T-cell (primary cell): ENCODE results near the gene PTGDR2. TPM values are rescaled to one million over a fixed set of nuclear protein-coding genes. Genes with fewer than 3 reads are reported as not detected.
"Not testable (repeated sequence)": the region's sequence is repeated elsewhere in the genome, so short reads cannot be mapped to it uniquely, and the experiment has no call there.

ENCODE experiments used
- ATAC-seq, 4 experiments: fragments of 200-7000 bp in 3 of 4; fragments of 150-1000 bp in 1 of 4; cut with Tn5 transposase; replicated peaks in 1 of 4; 1 replicate in 3 of 4; 2 replicates in 1 of 4; pipeline ENCODE4 v1.10.0; 2021; ENCODE audit warnings: moderate library complexity in 3 of 4, mild to moderate bottlenecking in 2 of 4, moderate number of reproducible peaks in 1 of 4
- CTCF ChIA-PET, 2 donors: fragments of 300-600 bp; sonication (Branson Sonifier 250); formaldehyde crosslinking; loops; one replicate each; lab custom pipeline; 2022; ENCODE audit warnings: antibody characterized with exemption in 2 of 2; lab: Charles Lee
- POLR2A ChIA-PET, 2 donors: fragments of 300-600 bp; sonication (Branson Sonifier 250); formaldehyde crosslinking; loops; one replicate each; lab custom pipeline; 2022; ENCODE audit warnings: antibody characterized with exemption in 2 of 2; lab: Charles Lee
- DNase-seq, 35 experiments: peaks; one replicate each; pipeline versions ENCODE4 v3.0.0 to v3.0.0-alpha.2; 2013 to 2023
- H3K27ac ChIP-seq: one replicate; pipeline ENCODE4 v1.5.1; 2013; ENCODE audit warnings: low read length
- H3K27me3 ChIP-seq, 2 experiments: replicated peaks in 1 of 2; 1 replicate in 1 of 2; 2 replicates in 1 of 2; pipeline versions ENCODE4 v1.6.1 to v1.7.0; 2013; ENCODE audit warnings: low read length in 1 of 2, mixed read lengths in 1 of 2; ENCODE audit not compliant: control insufficient read depth in 2 of 2, insufficient read depth in 2 of 2; ENCODE audit errors: extremely low read depth in 1 of 2
- H3K36me3 ChIP-seq, 2 donors: 1 replicate in 1 of 2; 2 replicates in 1 of 2; pipeline versions ENCODE4 v1.6.1 to v1.7.0; 2013; ENCODE audit warnings: low read length in 1 of 2; ENCODE audit not compliant: control insufficient read depth in 2 of 2, insufficient read depth in 1 of 2; ENCODE audit errors: extremely low read depth in 1 of 2
- H3K4me1 ChIP-seq, 2 experiments: 1 replicate in 1 of 2; 2 replicates in 1 of 2; pipeline versions ENCODE4 v1.6.1 to v1.7.0; 2013; ENCODE audit warnings: low read length in 2 of 2, mixed read lengths in 1 of 2; ENCODE audit not compliant: insufficient read depth in 2 of 2, control insufficient read depth in 1 of 2; ENCODE audit errors: extremely low read depth in 1 of 2
- H3K4me3 ChIP-seq, 2 donors: 1 replicate in 1 of 2; 2 replicates in 1 of 2; pipeline versions ENCODE4 v1.5.1 to v1.7.0; 2013; ENCODE audit warnings: mild to moderate bottlenecking in 2 of 2, low read length in 1 of 2, moderate library complexity in 1 of 2; ENCODE audit not compliant: control insufficient read depth in 1 of 2; ENCODE audit errors: extremely low read depth in 1 of 2
- H3K9me3 ChIP-seq: 2 replicates; pipeline ENCODE4 v1.7.0; 2013
- H3K27ac Mint-ChIP-seq, 2 donors: one replicate each; pipeline ENCODE4 v1.8.0; 2020 to 2021; ENCODE audit warnings: mild to moderate bottlenecking in 2 of 2, mixed read lengths in 2 of 2
- H3K27me3 Mint-ChIP-seq, 2 donors: one replicate each; pipeline ENCODE4 v1.8.0; 2021 to 2022; ENCODE audit warnings: mixed read lengths in 2 of 2
- H3K36me3 Mint-ChIP-seq: one replicate; pipeline ENCODE4 v1.8.0; 2021; ENCODE audit warnings: mixed read lengths
- H3K4me1 Mint-ChIP-seq, 3 donors: one replicate each; pipeline ENCODE4 v1.8.0; 2020 to 2022; ENCODE audit warnings: mixed read lengths in 3 of 3, mild to moderate bottlenecking in 1 of 3
- H3K4me3 Mint-ChIP-seq, 3 donors: one replicate each; pipeline ENCODE4 v1.8.0; 2020 to 2022; ENCODE audit warnings: mild to moderate bottlenecking in 3 of 3, mixed read lengths in 3 of 3, moderate library complexity in 3 of 3
- H3K9me3 Mint-ChIP-seq, 3 donors: one replicate each; pipeline ENCODE4 v1.8.0; 2020 to 2022; ENCODE audit warnings: mixed read lengths in 3 of 3
- WGBS: methylation state at CpG from one replicate; pipeline ENCODE4 v1.1.5; 2013; ENCODE audit warnings: missing lambda C conversion rate; ENCODE audit not compliant: insufficient coverage; 5-methylcytosine and 5-hydroxymethylcytosine counted together
- total RNA-seq, 35 experiments: library from RNA in 6 of 35; stranded (reverse) in 6 of 35; fragments of 120-200 nt in 1 of 35; gene quantifications; one replicate each; pipeline versions ENCODE4 v1.2.1 to v1.2.4 and lab custom pipeline; 2013 to 2026

The PTGDR2 gene
- total RNA-seq, 5 donors from 2014 or later (not counting 1 experiment from before 2014, with no cell fraction given), result 1.6 to 23.1 (median 2.7) TPM

GRCh38 chr11:60830478-60831142, 25.1 kb downstream of the PTGDR2 start:
- peaks cover 0 to 19% of the 10 kb centered on the region in 2 experiments for H3K27me3 ChIP-seq
- DNase-seq, result peak in 4 of 35 experiments; percentile 7 to 23 (median 12)
- CTCF ChIA-PET, result interaction anchor here (0.5 to 3.3 kb wide), 18 partner anchors 10 to 555 kb away, joined by 3 to 45 read pairs (median 4); no protein-coding TSS in a partner anchor
- peak overlapping the region in 1 of 2 donors; percentile 32 for H3K4me3 ChIP-seq
- Mint-ChIP-seq H3K27me3 (peaks cover 3 to 7% of the 10 kb centered on the region in 2 donors), H3K27ac (no peak overlapping the region), H3K36me3 (no peaks in the 10 kb centered on the region), H3K4me1 (no peaks in the 10 kb centered on the region), H3K9me3 (no peaks in the 10 kb centered on the region), H3K4me3 (no peak overlapping the region)
- peak overlapping the region; percentile 52 for H3K27ac ChIP-seq
- H3K9me3 ChIP-seq, result no peaks in the 10 kb centered on the region
- ATAC-seq, result peak; percentile 23 to 81 (median 48)
- H3K36me3 ChIP-seq, result no peaks in the 10 kb centered on the region
- POLR2A ChIA-PET, result no interaction called here
- WGBS, result 34% methylated on average over 8 of the region's 10 CpGs
- H3K4me1 ChIP-seq, result no peaks in the 10 kb centered on the region

DNA sequence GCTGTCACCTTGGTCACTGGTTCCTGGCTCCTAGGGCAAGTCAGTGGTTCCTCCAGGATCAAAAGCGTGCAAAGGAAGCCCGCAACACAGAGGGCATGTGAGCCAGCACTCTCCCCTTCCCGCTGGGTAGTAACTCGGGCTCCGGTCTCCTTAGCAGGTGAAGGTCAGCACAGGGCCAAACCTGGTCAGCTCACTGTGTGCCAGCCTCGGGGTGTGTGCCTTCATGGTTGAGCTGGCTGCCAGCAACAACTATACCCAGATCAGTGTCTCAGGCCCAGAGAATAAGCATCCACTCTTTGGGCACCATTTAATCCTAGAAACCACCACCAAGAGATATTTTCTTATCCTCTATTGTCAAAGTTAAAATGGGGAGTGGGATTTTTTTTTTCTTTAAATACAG, 30.0 kb downstream of the PTGDR2 start:
- ATAC-seq, result no peak
- CTCF ChIA-PET, result no interaction called here

DNA sequence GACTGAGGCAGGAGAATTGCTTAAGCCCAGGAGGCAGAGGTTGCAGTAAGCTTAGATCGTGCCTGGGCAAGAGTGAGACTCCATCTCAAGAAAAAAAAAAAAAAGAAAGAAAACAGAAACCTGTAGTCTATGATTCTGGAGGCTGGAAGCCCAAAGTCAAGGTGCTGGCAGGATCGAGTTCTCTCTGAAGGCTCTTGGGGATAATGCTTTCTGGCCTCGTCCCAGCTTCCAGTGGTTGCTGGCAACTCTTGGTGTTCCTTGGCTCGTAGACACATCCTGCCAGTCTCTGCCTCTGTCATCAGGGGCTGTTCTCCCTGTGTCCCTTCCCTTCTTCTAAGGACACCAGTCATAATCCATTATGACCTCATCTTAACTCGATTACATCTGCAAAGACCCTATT, 30.6 kb downstream of the PTGDR2 start:
- CTCF ChIA-PET, result interaction anchor here in 1 of 2 donors (0.6 kb wide), 2 partner anchors 10 to 20 kb away, joined by 3 read pairs; no protein-coding TSS in a partner anchor
- H3K27ac ChIP-seq, result no peak overlapping the region

More for the DNA sequence above, 30.0 kb downstream of the PTGDR2 start:
- no peaks in the 10 kb centered on the region for H3K9me3 ChIP-seq
- H3K27me3 ChIP-seq, result peaks cover 0 to 20% of the 10 kb centered on the region in 2 experiments
- no peak overlapping the region for H3K4me3 ChIP-seq
- no peaks in the 10 kb centered on the region for H3K36me3 ChIP-seq
- H3K4me1 ChIP-seq, result peaks cover 0 to 2% of the 10 kb centered on the region in 2 experiments
- H3K9me3 Mint-ChIP-seq, result no peaks in the 10 kb centered on the region
- POLR2A ChIA-PET, result no interaction called here
- H3K4me3 Mint-ChIP-seq, result no peak overlapping the region
- H3K36me3 Mint-ChIP-seq, result no peaks in the 10 kb centered on the region
- WGBS, result 82% methylated on average over 5 of the region's 6 CpGs
- H3K27ac ChIP-seq, result no peak overlapping the region
- peaks cover 0 to 2% of the 10 kb centered on the region in 2 donors for H3K27me3 Mint-ChIP-seq
- no peaks in the 10 kb centered on the region for H3K4me1 Mint-ChIP-seq
- no peak overlapping the region for H3K27ac Mint-ChIP-seq
- DNase-seq, result no peak

GRCh38 chr11:60823745-60824306, 31.9 kb downstream of the PTGDR2 start:
- POLR2A ChIA-PET, H3K36me3 Mint-ChIP-seq, CTCF ChIA-PET, DNase-seq, H3K36me3 ChIP-seq, H3K4me3 Mint-ChIP-seq, H3K4me1 ChIP-seq, H3K27ac Mint-ChIP-seq, ATAC-seq, H3K9me3 Mint-ChIP-seq, H3K4me3 ChIP-seq, H3K27ac ChIP-seq, H3K9me3 ChIP-seq, H3K27me3 Mint-ChIP-seq, H3K4me1 Mint-ChIP-seq: not testable (repeated sequence)
- 90% methylated on average over 4 of the region's 5 CpGs for WGBS
- H3K27me3 ChIP-seq, result peaks cover 0 to 25% of the 10 kb centered on the region in 2 experiments

More for the DNA sequence above, 30.6 kb downstream of the PTGDR2 start:
- H3K4me3 ChIP-seq, result no peak overlapping the region
- peaks cover 0 to 2% of the 10 kb centered on the region in 2 experiments for H3K4me1 ChIP-seq
- ATAC-seq, result no peak
- DNase-seq, result no peak
- POLR2A ChIA-PET, result no interaction called here
- Mint-ChIP-seq H3K27me3 (peaks cover 0 to 2% of the 10 kb centered on the region in 2 donors), H3K27ac (no peak overlapping the region), H3K36me3 (no peaks in the 10 kb centered on the region), H3K4me3 (no peak overlapping the region), H3K4me1 (no peaks in the 10 kb centered on the region), H3K9me3 (no peaks in the 10 kb centered on the region)
- no peaks in the 10 kb centered on the region for H3K36me3 ChIP-seq
- WGBS, result 85% methylated on average over 3 of the region's 5 CpGs
- H3K9me3 ChIP-seq, result no peaks in the 10 kb centered on the region
- H3K27me3 ChIP-seq, result peaks cover 0 to 25% of the 10 kb centered on the region in 2 experiments

GRCh38 chr11:60821827-60822599, 33.7 kb downstream of the PTGDR2 start:
- Mint-ChIP-seq H3K4me1 (no peaks in the 10 kb centered on the region), H3K36me3 (no peaks in the 10 kb centered on the region), H3K27ac (no peak overlapping the region), H3K27me3 (no peaks in the 10 kb centered on the region), H3K4me3 (no peak overlapping the region), H3K9me3 (peaks cover 0 to 4% (median 0%) of the 10 kb centered on the region in 3 donors)
- H3K36me3 ChIP-seq, result no peaks in the 10 kb centered on the region
- H3K9me3 ChIP-seq, result no peaks in the 10 kb centered on the region
- H3K4me3 ChIP-seq, result no peak overlapping the region
- ChIA-PET POLR2A (no interaction called here), CTCF (interaction anchor here in 1 of 2 donors (0.7 kb wide), 1 partner anchor 82 kb away, joined by 4 read pairs; no protein-coding TSS in a partner anchor)
- no peak overlapping the region for H3K27ac ChIP-seq
- ATAC-seq (no peak), DNase-seq (no peak)
- H3K4me1 ChIP-seq, result peaks cover 0 to 2% of the 10 kb centered on the region in 2 experiments
- peaks cover 0 to 21% of the 10 kb centered on the region in 2 experiments for H3K27me3 ChIP-seq
- WGBS, result 56% methylated on average over 5 of the region's 15 CpGs

GRCh38 chr11:60818057-60818456, 37.7 kb downstream of the PTGDR2 start:
- no peaks in the 10 kb centered on the region for H3K36me3 ChIP-seq
- WGBS, result 86% methylated on average over 3 of the region's 4 CpGs

More at GRCh38 chr11:60818057-60818456, 37.7 kb downstream of the PTGDR2 start:
- ChIA-PET POLR2A (no interaction called here), CTCF (no interaction called here)
- no peaks in the 10 kb centered on the region for H3K36me3 Mint-ChIP-seq
- Histone ChIP-seq H3K9me3 (no peaks in the 10 kb centered on the region), H3K4me3 (no peak overlapping the region), H3K27ac (no peak overlapping the region), H3K27me3 (peaks cover 0 to 21% of the 10 kb centered on the region in 2 experiments), H3K4me1 (peaks cover 0 to 2% of the 10 kb centered on the region in 2 experiments)
- no peaks in the 10 kb centered on the region for H3K27me3 Mint-ChIP-seq
- H3K4me3 Mint-ChIP-seq, result no peak overlapping the region
- H3K9me3 Mint-ChIP-seq, result peaks cover 0 to 11% (median 3%) of the 10 kb centered on the region in 3 donors
- no peaks in the 10 kb centered on the region for H3K4me1 Mint-ChIP-seq
- ATAC-seq, result no peak
- no peak for DNase-seq
- no peak overlapping the region for H3K27ac Mint-ChIP-seq
